ENCODE data around the gene MOV10L1.
A peak's percentile ranks its signal among the peaks of the same experiment; 100 is the strongest.

Gene MOV10L1

DNA sequence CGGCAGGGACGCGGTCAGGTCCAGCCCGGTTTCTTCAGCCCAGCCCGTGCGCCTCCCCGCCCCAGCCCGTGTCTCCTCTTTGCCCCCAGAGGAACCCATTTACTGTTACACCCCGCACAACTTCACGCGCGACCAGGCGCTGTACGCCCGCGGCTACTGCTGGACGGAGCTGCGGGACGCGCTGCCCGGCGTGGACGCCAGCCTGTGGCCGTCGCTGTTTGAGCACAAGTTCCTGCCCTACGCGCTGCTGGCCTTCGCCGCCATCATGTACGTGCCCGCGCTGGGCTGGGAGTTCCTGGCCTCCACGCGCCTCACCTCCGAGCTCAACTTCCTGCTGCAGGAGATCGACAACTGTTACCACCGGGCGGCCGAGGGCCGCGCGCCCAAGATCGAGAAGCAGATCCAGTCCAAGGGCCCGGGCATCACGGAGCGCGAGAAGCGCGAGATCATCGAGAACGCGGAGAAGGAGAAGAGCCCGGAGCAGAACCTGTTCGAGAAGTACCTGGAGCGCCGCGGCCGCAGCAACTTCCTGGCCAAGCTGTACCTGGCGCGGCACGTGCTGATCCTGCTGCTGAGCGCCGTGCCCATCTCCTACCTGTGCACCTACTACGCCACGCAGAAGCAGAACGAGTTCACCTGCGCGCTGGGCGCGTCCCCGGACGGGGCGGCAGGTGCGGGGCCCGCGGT, 87.2 kb downstream of the MOV10L1 start:
- no peak for DNase-seq (ENCODE audit: low spot score)

DNA sequence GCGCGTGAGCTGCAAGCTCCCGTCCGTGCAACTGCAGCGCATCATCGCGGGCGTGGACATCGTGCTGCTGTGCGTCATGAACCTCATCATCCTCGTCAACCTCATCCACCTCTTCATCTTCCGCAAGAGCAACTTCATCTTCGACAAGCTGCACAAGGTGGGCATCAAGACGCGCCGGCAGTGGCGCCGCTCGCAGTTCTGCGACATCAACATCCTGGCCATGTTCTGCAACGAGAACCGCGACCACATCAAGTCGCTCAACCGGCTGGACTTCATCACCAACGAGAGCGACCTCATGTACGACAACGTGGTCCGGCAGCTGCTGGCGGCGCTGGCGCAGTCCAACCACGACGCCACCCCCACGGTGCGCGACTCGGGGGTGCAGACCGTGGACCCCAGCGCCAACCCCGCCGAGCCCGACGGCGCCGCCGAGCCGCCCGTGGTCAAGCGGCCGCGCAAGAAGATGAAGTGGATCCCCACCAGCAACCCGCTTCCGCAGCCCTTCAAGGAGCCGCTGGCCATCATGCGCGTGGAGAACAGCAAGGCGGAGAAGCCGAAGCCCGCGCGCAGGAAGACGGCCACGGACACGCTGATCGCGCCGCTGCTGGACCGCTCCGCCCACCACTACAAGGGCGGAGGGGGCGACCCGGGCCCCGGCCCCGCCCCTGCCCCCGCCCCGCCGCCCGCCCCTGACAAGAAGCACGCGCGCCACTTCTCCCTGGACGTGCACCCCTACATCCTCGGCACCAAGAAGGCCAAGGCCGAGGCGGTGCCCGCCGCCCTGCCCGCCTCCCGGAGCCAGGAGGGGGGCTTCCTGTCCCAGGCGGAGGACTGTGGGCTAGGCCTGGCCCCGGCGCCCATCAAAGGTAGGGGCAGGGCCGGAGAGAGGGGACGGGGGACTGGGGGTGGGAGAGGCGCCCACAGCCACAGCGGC, 88.0 kb downstream of the MOV10L1 start:
- no peak for DNase-seq (ENCODE audit: low spot score)

DNA sequence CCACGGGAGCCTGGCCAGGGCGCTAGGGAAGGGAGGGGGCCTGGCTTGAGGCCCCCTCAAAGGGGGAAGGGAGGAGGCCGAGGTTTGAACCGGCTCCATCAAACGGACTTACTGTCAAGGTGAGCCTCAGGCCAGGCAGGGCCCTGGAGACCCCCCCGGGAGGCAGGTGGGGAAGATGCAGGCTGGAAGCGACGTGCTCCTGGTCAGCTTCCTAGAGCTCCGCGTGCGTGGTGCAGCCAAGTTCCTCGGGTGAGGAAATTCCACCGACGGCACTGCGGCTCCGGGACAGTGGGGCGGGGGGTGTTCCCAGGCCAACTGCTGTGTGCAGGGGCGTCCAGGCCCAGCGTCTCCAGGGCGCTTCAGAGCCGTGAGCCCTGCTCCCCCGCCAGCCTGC, 88.7 kb downstream of the MOV10L1 start:
- DNase-seq (ENCODE audit: low spot score), result no peak

DNA sequence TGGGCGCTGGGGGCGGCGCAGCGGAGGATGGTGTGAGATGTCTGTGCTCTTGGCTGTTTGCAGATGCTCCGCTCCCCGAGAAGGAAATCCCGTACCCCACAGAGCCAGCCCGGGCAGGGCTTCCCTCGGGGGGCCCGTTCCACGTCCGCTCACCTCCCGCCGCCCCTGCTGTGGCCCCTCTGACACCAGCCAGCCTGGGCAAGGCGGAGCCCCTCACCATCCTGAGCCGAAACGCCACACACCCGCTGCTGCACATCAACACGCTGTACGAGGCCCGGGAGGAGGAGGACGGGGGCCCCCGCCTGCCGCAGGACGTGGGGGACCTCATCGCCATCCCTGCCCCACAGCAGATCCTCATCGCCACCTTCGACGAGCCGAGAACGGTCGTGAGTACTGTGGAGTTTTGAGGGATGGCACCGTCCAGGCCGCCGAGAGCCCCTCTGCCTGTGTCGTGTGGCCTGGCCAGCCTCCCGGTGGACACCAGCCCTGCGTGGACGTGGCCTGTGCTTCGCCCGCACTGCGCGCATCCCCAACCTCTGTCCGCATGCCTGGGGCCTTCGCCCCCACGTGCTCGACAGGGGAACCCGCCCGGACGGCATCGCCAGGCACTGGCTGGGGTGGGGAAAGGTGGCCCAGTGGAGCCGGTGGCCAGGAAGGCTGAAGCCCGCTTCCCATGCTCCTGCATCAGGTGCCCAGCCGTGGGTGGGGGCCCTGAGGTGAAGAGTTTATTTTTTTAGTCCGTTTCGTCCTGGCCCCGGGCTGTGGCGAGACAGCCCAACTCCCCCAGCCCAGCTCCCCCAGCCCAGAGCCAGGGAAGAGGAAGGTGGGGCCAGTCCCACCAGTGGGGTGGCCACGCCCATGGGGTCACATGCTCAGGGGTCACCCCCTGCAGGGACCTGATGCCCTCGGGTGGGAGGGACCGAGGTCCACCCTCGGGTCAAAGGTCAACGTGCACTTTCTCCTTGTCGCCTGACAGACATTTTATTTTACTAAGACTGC, 89.4 kb downstream of the MOV10L1 start:
- no peak for DNase-seq (ENCODE audit: low spot score)

DNA sequence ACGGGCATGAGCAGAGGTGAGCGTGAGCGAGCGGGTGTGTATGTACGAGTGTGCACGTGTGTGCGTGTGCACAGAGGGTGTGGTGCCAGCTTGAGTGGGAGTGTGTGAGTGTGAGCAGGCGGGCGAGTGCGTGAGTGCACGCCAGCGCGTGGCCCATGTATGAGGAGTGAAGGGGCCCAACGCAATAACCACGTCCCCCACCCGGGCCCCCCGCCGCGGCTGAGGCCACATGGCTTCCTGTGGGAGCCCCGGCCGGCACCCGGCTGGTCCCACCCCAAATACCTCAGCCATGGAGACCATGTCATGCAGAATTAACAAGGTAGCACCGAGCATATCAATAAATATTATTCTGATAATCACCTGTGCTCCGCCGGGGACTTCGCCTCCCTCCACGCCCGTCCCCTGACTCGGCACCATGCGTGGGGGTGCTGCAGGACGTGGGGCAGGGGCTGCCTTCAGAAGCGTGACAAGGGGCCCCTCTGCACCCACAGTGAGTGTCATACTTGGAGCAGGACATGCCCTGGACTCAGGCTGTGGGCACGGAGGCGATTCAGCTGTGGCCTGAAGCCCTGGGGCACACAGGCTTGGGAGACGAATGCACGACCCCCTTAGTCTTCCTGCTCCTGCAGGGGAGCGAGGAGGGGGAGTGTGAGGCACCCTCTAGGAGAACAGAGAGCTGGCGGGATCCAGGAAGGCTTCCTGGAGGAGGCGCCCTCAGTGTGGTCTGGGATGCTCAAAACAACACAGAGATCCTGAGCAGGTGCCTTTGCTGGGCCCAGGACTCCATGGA, 90.3 kb downstream of the MOV10L1 start:
- no peak for DNase-seq (ENCODE audit: low spot score)

DNA sequence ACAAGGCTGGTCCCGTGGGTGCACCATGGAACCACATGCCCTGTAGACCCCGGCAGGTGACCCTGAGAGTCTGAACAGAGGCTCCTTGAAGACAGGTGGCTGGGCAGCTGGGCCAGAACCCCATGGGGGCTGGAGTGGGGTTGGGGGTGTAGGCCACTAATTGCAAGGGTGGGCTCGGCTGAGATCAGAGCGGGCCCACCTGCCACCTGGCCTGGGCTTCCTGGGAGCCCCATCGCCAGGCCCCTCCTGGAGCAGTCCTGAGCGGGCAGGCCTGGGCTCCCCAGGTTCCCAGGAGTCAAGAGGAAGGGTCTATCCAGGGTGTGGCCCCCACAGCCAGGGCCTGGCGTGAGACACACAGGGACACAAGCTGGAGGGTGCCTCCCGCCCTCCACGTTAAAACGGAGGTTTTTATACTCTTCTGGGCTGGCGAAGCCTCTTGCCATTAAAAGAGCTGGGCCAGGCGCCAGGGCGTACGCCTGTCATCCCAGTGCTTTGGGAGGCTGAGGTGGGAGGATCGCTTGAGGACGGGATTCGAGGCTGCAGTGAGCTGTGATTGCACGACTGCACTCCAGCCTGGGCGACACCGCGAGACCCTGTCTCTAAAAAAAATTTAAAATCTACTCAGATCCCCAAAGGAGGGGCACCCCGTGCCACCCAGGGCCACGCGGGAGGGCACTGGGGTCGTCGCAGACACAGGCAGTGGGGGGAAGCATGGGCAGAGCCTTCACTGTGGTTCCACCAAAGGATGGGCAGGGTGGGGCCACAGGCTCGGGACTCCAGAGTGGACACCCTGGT, 91.1 kb downstream of the MOV10L1 start:
- DNase-seq (ENCODE audit: low spot score), result no peak

DNA sequence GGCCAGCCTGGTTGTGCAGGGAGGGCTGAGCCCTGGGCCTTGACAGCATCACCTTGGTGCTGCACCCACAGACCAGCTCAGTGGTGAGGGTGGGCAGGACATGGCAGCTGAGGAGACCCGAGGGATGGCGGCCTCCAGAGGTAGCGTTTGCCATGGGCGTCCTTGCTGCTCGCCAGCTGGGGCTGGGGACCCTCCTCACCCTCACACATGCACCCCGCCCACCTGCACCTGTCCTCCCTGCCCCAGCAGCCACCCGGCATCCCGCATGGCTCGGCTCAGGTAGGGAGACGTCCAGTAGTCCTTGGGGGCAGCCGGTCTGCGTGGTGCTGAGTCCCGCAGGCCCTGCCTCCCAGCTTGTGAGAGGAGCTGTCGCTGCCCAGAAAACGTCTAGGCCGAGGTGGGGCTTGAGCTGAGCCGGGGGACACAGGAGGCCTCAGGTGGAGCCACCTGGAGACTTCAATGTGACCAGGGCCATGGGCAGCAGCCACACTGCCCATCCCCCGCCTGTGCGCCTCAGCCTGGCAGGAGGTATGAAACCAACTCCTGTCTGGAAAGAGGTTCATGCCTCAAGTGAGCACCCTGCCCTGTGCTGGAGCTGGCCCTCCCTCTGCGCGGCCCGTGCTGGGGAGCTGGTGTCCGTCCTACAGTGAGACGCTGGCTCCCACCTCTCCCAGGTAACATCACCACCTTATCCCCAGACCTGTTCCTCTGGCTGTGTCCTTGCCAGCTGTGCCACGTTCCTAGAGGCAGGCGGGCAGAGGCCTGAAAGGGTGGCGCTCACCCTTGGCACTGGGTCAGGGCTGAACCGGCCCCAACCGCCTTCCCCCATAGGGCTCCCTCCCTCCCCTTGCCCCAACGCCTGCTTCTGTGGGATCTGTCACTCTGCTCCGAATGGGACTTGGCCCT, 92.6 kb downstream of the MOV10L1 start:
- no peak for DNase-seq (ENCODE audit: low spot score)

DNA sequence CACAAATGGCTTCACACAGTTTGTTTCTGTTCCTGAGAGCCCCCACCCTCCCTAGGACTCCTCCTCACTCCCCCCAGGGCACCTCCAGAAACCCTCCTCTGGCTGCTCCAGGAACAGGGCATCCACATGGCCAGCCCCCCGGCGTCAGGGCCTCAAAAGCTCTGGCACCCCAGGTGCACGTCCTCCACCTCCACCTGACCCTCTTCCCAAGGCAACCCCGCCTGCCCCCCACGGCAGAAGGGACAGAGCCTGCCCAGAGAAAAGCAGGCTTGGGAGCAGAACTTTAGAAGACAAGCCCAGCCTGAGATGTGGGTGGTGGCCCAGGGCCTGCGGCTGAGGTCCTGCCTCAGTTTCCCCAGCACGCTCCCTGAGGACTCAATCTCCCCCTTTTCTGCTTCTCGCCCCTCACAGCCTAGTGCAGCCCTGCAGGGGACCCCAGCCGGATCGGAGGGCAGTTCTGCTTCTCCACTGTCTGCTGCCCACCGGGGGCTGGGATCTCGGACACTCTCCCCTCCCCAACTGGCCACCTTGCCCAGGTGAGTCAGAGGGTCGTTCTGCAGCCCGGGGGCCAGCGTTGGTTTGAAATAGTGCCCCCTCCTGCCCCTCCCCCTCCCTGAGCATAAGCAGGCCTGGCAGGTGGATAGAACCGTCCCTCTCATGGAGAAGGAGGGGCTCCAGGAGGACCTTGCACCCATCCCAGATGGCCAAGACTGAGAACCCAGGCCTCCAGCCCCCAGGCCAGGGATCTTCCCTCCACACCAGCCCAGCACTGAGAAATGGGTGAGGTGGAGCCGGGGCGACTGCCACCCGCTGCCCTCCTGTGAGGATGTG, 93.5 kb downstream of the MOV10L1 start:
- no peak for DNase-seq (ENCODE audit: low spot score)

DNA sequence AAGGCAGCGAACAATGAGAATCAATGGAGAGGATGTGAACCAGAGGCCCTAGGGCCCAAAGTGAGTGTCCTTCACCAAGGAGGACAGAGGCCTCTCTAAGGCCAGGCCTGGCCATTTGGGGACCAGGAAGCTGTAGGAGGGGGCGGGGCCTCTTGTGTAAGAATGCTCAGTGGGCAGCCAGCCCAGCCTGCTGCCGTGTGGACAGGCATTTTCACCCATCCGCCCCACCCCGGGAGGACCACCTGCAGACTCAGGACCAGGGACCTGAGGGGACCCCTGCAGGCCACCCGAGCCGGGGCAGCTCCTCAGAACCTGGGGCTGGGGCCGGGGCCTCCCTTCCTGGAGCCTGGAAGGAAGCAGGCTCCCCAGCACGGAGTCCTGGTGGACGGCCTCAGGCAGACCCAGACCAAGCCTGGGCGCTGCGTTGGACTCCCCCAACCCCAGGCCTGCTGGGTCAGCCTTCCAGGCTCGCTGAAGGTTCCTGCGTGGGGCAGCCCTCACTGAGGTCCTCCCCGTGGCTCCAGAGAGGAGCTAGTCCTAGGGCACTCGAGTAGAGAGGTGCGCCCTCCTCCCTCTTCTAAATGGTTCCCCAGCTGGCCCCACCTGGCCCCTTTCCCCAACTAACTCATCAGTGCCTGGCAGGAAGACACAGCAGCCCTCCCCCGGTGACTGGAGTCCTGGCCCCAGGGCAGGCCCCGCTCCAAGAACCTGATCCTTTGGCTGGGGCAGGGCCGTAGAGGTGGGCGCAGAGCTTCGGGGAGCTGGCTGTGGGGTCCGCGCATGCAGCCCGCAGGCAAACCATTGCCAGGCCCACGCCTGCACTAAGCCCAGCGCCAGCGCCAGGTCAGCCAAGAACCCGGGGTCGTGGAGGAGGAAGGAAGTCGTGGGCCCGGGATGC, 94.4 kb downstream of the MOV10L1 start:
- no peak for DNase-seq (ENCODE audit: low spot score)

DNA sequence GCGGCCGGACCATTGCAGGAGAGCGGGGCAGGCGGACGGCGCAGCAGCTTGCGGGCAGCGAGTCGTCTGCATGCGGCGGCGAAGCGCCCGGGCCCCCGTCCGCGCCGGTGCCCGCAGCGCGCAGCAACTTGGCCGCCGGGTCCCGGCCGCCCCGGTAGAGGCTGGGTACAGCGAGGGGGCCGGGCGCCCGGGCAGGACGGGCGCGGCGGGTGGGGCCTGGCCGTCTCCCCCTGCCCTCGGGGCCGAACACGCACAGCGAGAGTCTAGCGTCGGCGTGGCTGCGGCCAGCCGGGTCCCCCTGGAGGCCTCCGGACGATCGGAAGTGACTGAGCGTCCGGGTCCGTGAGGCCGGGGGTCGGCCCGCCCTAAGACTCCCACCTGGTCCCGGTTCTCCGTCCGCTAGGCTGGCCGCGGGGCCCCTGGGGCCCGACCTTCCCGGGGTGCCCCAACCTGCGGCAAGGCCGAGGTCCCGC, 95.1 kb downstream of the MOV10L1 start:
- DNase-seq (ENCODE audit: low spot score), result no peak

DNA sequence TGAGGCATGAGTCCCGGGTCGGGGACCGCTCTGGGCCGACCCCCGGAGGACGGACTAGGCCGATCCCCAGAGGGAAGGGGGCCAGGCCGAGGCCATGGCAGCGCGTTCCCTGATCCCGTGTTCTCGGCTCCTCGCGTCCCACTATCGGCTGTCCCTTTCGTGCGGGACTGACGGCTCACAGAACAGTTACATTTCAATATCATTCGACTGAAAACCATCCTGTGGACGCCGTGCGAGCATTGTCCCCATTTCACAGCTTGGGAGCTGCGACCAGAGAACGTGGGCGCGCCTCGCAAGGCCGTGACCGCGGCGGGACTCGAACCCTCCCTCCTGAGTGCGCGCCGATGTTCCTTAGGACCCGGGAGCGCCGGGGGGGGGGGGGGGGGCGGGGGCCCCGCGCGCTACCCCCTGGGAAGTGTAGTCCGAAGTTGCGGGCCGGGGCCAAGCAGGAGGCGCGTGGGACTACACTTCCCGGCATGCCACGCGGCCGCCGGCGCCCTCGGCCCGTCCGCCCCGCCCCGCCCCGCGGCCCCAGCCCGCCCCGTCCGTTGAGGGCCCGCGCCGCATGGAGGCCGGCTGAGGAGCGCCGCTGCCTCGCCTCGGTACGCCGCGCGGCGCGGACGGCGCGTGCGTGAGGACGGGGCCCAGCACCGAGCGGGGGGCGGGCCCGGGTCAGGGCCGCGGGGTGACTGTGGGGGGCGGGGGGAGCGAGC, 95.7 kb downstream of the MOV10L1 start, which contains the start of gene TRABD:
TRABD (plus strand) TSS at position 539 of the 713 bp plus-strand sequence. CDS start 7,148 bp downstream, outside the sequence.
- DNase-seq (ENCODE audit: low spot score), result peak; percentile 99

DNA sequence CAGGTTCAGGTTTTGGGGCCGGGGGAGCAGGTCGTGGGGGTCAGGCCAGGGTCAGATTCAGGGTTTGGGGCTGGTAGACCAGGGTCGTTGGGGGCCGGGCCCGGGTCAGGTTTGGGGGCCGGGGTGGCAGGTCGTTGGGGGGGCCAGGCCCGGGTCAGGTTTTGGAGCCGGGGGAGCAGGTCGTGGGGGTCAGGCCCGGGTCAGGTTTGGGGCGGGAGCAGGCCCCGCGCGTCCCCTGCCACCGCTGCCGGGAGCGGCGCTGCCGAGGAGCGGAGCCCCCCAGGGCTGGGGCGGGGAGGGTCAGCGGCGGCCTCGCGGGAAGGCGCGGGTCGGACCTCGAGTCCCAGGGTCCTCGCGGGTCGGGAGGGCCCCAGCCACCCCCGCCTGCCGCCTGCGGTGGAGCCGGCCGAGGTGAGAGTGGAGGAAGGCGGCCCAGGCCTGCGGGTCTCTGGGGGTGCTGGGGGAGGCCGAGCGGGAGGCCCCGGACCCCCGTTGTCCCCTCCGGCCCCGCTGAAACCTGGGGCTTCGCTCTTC, 96.4 kb downstream of the MOV10L1 start:
- no peak for DNase-seq (ENCODE audit: low spot score)

DNA sequence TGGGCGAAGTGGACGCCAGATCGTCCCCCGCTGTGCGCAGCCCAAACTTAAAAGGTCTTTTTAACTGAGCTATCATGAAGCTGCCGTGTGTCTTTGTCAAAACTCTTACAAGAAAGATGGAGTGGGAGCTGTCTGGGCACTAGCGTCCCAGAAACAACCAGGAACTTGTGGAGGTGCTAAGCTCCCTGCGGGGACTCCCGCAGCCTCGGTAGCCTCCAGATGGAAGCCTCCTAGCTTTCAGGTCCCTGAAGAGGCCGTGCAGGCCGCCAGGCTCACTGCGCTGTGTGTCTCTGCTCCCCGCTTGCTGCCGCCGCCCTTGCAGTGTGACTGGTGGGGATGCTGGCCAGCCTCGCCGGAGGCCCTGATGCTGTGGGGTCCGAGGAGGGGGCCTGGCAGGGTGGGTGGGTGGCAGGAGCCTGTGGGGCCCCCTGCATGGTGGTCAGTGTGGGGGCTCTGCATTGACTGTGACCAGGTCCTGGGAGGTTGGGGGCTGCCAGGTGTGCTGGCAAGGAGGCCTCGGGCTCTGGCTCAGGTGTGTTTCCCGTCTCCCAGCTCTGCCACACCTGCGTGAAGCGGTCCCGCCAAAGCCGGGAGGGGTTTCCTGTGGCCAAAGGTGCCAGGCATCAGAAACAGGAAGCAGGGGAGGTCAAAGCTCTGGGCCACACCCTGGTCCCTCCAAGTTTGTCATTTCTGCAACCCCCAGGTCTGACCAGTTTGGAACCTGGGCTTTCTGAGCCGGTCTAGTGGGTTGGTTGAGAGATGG, 97.1 kb downstream of the MOV10L1 start:
- no peak for DNase-seq (ENCODE audit: low spot score)

DNA sequence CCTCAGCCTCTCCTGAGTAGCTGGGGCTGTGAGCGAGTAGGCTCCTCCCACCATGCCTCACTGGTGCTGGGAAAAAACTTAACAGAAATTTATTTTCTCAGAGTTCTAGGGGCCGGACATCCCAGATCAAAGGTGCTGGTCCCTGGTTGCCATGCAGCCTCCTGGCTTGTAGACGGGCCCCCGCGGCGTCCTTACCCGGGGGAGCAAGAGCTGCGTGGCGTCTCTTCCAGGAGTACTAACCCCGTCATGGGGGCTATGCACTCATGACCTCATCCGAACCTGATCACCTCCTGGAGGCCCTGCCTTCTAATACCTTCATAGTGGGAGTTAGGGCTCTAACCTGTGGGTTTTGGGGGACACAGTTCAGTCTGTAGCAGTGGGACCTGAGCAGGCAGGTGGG, 98.5 kb downstream of the MOV10L1 start:
- no peak for DNase-seq (ENCODE audit: low spot score)

DNA sequence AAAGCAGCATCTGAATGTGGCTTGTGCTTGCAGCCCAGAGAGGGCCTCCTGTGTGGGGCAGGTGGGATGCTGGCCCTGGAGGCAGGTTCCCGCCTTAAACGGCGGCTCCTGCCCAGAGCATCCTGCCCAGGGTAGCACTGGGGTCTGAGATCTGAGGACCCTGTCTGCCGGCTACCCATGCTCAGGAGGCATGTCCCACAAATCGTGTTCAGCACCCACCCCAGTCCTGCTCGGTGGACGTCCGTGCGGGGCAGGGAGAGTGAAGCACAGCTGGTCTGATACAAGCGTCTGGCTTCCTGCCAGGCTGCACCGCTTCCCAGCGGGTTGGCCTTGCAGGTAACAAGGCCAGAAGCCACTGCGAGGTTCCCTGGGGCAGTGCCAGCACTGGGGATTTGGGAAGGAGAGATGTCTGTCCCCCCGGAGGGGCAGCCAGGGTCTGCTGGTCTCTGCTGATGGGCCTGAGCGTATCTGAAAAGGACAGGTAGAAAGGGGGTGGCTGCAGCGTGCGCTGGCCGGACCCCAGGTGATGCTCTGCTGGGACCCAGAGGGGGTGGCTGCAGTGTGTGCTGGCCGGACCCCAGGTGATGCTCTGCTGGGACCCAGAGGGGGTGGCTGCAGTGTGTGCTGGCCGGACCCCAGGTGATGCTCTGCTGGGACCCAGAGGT, 99.5 kb downstream of the MOV10L1 start:
- DNase-seq (ENCODE audit: low spot score), result no peak

Measured in D341Med (cell line).